ENCODE measurements around the gene ARL5A.
A peak's percentile ranks its signal among the peaks of the same experiment; 100 is the strongest.

DNA sequence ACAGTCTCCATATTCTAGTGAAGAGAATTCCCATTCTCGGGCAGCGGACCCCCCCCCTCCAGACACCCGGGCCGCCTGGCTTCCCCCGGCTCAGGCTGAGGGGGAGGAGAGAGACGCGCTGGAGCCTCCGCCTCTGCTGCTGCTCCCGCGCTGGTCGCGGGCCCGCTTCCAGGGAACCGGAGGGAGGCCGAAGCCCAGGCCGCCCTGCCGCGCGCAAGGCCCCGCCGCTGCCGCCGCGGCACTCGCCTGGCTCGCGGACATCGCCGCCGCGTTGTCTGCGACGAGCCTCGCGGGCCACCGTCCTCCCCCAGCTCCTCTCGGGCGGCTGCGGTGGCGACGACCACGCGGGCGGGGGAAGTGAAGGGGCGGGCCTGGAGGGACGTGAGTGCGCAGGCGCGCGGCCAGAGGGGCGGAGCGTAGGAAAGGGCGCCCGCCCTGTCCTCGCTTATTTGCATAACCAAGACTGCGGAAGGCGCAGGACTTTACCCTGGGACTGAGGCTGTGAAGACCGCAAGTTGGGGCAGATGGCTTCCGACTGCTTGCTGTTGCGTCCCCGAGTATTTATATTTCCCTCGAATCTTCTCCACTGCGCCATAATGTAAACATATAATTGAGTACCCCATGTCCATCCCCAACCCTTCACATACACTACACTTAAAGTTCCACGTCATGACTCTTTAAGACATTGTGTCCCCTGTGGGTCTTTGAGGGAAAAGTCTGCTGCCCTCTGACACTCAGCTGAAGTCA is at the start of gene ARL5A:
- peak; percentile 67 to 92 for TF ChIP-seq POLR2A (IDR thresholded peaks at IDR 0.05)
- TF ChIP-seq, protein P1, sequence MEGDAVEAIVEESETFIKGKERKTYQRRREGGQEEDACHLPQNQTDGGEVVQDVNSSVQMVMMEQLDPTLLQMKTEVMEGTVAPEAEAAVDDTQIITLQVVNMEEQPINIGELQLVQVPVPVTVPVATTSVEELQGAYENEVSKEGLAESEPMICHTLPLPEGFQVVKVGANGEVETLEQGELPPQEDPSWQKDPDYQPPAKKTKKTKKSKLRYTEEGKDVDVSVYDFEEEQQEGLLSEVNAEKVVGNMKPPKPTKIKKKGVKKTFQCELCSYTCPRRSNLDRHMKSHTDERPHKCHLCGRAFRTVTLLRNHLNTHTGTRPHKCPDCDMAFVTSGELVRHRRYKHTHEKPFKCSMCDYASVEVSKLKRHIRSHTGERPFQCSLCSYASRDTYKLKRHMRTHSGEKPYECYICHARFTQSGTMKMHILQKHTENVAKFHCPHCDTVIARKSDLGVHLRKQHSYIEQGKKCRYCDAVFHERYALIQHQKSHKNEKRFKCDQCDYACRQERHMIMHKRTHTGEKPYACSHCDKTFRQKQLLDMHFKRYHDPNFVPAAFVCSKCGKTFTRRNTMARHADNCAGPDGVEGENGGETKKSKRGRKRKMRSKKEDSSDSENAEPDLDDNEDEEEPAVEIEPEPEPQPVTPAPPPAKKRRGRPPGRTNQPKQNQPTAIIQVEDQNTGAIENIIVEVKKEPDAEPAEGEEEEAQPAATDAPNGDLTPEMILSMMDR (IDR thresholded peaks at IDR 0.05) = no peak

Measured in adrenal gland (tissue), 5 donors.